Choroid plexus epithelial cell (primary cell): ENCODE measurements around the gene FAM78B.

Experiments
- DNase-seq: peaks from one replicate; pipeline ENCODE4 v3.0.0-alpha.2; 2010; ENCODE audit warnings: low read depth
- H3K4me3 ChIP-seq: 2 replicates; pipeline ENCODE4 v1.5.1; 2011; ENCODE audit warnings: low read depth, mild to moderate bottlenecking, control low read depth, low read length, moderate library complexity
- CTCF ChIP-seq: conservative IDR thresholded peaks from 2 replicates; pipeline ENCODE4 v1.5.1; 2011; ENCODE audit warnings: low read depth, mild to moderate bottlenecking, control low read depth, inconsistent platforms, low read length, moderate library complexity

The FAM78B gene

GRCh38 chr1:166153525-166154314 is 13.1 kb downstream of the FAM78B start:
- no peak for DNase-seq
- no peak overlapping the region for H3K4me3 ChIP-seq
- no peak for TF ChIP-seq CTCF

- no peak for DNase-seq
- TF ChIP-seq CTCF, result no peak
Measured at GRCh38 chr1:166152978-166153377, 13.8 kb downstream of the FAM78B start.

GRCh38 chr1:166151804-166152203 is 15.0 kb downstream of the FAM78B start:
- no peak overlapping the region for H3K4me3 ChIP-seq
- TF ChIP-seq CTCF, result no peak
- no peak for DNase-seq

More at GRCh38 chr1:166152978-166153377, 13.8 kb downstream of the FAM78B start:
- H3K4me3 ChIP-seq, result no peak overlapping the region

GRCh38 chr1:166145499-166145898 is 21.3 kb downstream of the FAM78B start:
- no peak for DNase-seq
- TF ChIP-seq CTCF, result no peak
- no peak overlapping the region for H3K4me3 ChIP-seq

- no peak overlapping the region for H3K4me3 ChIP-seq
- DNase-seq, result no peak
- no peak for TF ChIP-seq CTCF
Measured at GRCh38 chr1:166141969-166142368, 24.8 kb downstream of the FAM78B start.

- no peak for DNase-seq
- H3K4me3 ChIP-seq, result no peak overlapping the region
- no peak for TF ChIP-seq CTCF
Measured at GRCh38 chr1:166140251-166140650, 26.6 kb downstream of the FAM78B start.

- no peak overlapping the region for H3K4me3 ChIP-seq
- DNase-seq, result no peak
- no peak for TF ChIP-seq CTCF
Measured at GRCh38 chr1:166139735-166140134, 27.1 kb downstream of the FAM78B start.
